Brain microvascular endothelial cell (primary cell): ENCODE measurements around the gene FCRL6.
A peak's percentile ranks its signal among the peaks of the same experiment; 100 is the strongest.

Experiments
- DNase-seq: peaks from one replicate; pipeline ENCODE4 v3.0.0-alpha.2; 2020
- H3K27ac ChIP-seq: fragments of 250-450 bp; sonication (Bioruptor Pico); 2 replicates; pipeline ENCODE4 v1.5.1; 2020; ENCODE audit warnings: mild to moderate bottlenecking, moderate library complexity
- H3K27me3 ChIP-seq: fragments of 250-450 bp; sonication (Bioruptor Pico); replicated peaks from 2 replicates; pipeline ENCODE4 v1.5.1; 2020; ENCODE audit warnings: mild to moderate bottlenecking
- H3K36me3 ChIP-seq: fragments of 250-450 bp; sonication (Bioruptor Pico); replicated peaks from 2 replicates; pipeline ENCODE4 v1.5.1; 2020; ENCODE audit warnings: mild to moderate bottlenecking
- H3K4me3 ChIP-seq: 2 replicates; pipeline ENCODE4 v1.5.1; 2011; ENCODE audit warnings: low read depth, mild to moderate bottlenecking, control low read depth, low read length, moderate library complexity
- in situ Hi-C: cut with HindIII; loops from 2 replicates; pipeline ENCODE4 v1.10.0; 2017; ENCODE audit warnings: low sequenced_read_pairs, low pct_ligation_motif_present
- TF ChIP-seq, protein P1 (sequence below): IDR thresholded peaks from 2 replicates; pipeline ENCODE4 v1.5.1; 2011; ENCODE audit warnings: low read depth, mild to moderate bottlenecking, moderate library complexity, low read length, control low read depth, inconsistent platforms; ENCODE audit errors: missing control alignments

FCRL6 gene

DNA sequence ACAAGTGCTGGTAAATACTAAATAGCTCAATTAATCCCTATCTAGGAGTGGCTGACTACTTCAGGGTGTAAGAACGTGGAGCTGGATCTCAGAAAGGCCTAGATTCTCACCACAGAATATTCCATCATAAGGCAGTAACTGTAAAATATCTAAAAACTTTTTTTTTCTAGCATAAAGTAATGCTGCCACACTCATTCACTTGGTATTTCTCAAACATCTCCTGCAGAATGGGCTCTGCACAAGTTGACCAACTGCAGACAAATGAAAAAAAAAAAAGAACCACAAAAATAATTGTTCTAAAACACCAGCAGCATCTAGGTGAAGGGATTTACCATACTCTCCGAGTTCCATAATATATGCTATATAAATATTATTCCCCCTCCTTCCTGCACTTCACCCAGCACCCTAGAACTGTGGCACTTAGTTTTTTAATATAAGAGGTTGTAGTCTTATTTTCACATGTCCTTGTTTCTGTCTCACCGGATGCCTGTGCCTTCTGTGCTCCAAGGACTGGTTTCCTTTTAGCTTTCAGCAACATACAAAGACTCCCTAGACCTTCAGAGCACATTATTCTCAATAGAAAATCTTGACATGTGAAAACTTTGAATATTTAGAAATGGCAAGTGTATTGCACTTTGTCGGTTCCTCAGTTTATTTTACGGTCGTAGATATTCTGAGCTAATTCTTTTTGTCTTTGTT lies 51.4 kb downstream of the FCRL6 start:
- no peaks in the 10 kb centered on the region for H3K27me3 ChIP-seq
- in situ Hi-C loops, result no loop called here
- H3K4me3 ChIP-seq, result peak overlapping the region; percentile 62
- H3K36me3 ChIP-seq, result no peaks in the 10 kb centered on the region
- TF ChIP-seq, protein P1, sequence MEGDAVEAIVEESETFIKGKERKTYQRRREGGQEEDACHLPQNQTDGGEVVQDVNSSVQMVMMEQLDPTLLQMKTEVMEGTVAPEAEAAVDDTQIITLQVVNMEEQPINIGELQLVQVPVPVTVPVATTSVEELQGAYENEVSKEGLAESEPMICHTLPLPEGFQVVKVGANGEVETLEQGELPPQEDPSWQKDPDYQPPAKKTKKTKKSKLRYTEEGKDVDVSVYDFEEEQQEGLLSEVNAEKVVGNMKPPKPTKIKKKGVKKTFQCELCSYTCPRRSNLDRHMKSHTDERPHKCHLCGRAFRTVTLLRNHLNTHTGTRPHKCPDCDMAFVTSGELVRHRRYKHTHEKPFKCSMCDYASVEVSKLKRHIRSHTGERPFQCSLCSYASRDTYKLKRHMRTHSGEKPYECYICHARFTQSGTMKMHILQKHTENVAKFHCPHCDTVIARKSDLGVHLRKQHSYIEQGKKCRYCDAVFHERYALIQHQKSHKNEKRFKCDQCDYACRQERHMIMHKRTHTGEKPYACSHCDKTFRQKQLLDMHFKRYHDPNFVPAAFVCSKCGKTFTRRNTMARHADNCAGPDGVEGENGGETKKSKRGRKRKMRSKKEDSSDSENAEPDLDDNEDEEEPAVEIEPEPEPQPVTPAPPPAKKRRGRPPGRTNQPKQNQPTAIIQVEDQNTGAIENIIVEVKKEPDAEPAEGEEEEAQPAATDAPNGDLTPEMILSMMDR, result no peak
- peak; percentile 20 for DNase-seq
- peak overlapping the region; percentile 80 for H3K27ac ChIP-seq

DNA sequence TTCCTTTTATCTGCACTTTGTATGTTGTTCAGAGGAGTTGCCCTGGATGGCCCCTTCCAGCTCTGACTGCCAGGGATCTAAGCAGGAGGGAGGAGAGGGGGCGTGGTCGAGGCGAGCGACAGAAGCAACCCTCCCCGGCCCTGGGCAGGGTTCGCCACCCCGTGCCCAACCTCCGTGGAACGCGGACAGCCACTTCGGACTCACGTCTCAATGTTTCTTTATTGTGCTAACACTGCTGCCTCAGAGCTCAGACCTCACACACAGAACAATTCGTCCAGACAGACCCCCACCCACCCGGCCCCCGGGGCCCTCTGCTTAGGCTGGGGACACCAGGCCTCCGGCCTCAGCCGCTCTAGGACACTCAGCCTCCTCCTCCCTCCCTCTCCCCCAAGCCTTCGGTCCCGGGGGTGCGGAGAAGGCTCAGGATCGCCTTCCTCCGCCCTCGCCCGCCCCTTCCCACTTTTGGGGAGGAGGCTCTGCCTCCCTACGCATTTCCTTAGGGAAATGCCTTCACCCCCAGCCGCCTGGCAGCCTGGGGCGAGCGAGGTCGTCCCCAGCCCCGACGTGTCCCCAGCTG lies 52.0 kb downstream of the FCRL6 start:
- in situ Hi-C loops, result no loop called here

DNA sequence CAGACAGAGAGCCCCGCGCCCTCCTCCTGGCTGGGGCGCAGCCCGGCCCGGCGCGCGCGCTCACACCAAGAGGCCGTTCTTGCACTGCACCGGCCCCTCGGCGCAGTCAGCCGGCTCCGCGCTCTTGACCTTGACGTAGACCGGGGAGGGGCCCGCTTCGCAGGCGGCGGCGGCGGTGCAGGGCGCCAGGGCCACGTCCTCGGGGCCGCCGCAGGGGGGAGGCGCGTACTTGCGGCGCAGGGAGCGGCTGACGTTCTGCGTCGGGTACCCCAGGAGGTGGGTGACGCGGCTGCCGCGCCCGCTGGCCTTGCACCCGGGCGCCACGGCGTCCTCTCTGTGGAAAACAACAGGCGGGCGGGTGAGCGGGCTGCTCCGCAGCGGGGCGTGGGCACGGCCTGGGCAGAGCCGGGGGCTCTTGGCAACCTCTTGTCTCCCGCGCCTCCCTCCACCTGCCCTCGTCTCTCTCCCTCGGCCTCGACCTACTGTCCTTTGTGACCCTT lies 52.6 kb downstream of the FCRL6 start:
- DNase-seq, result peak; percentile 71
- peak overlapping the region; percentile 62 for H3K4me3 ChIP-seq
- peak overlapping the region; percentile 80 for H3K27ac ChIP-seq
- in situ Hi-C loops, result no loop called here
- TF ChIP-seq, protein P1, result no peak
- H3K36me3 ChIP-seq, result no peaks in the 10 kb centered on the region
- no peaks in the 10 kb centered on the region for H3K27me3 ChIP-seq

More for the DNA sequence above, 52.0 kb downstream of the FCRL6 start:
- no peaks in the 10 kb centered on the region for H3K27me3 ChIP-seq
- DNase-seq, result peak; percentile 48
- peak overlapping the region; percentile 80 for H3K27ac ChIP-seq
- H3K36me3 ChIP-seq, result no peaks in the 10 kb centered on the region
- TF ChIP-seq, protein P1, result no peak
- peak overlapping the region; percentile 62 for H3K4me3 ChIP-seq

DNA sequence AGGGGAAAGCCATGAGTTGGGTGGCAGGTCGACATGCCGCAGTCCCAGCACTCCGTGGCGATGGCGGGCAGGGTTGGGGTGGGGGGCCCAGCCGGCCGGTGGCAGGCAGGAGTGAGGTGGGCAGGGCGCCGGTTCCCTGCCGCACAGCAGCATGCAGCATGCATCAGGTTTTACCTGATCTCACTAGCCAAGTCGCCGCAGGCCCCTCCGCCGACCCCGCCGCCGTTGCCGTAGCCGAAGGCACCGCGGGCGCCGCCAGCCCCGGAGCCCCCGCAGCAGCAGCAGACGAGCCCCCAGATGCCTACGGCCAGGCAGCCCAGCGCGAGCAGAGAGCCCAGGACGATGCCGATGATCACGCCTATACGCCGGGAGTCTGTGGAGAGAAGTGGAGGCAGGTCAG lies 53.5 kb downstream of the FCRL6 start:
- H3K27me3 ChIP-seq, result no peaks in the 10 kb centered on the region
- TF ChIP-seq, protein P1, result no peak
- in situ Hi-C loops, result no loop called here
- no peaks in the 10 kb centered on the region for H3K36me3 ChIP-seq
- DNase-seq, result no peak
- no peak overlapping the region for H3K4me3 ChIP-seq
- H3K27ac ChIP-seq, result no peak overlapping the region

DNA sequence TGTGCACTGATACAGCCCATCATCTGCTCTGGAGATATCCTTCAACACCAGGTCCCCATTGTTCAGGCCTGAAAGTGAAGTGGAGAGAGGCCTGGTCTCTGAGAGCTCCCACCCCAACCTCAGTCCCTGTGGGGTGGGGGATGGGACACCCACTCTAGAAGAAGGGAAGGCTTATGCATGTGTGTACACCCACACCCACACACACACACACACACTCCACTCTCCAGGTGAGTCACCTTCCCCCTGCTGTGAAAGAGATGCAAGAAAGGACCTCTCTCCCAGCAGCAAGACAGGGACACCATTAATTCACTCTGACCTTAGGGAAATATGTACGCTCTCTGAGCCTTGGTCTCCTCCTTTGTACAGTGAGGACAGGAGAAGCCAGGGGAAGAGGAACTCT lies 54.4 kb downstream of the FCRL6 start:
- in situ Hi-C loops, result no loop called here
- DNase-seq, result peak; percentile 14
- H3K27ac ChIP-seq, result no peak overlapping the region
- H3K27me3 ChIP-seq, result no peaks in the 10 kb centered on the region
- TF ChIP-seq, protein P1, result no peak
- no peak overlapping the region for H3K4me3 ChIP-seq
- no peaks in the 10 kb centered on the region for H3K36me3 ChIP-seq
